ENCODE results near the gene SINHCAF.
"Not testable (repeated sequence)": the region's sequence is repeated elsewhere in the genome, so short reads cannot be mapped to it uniquely, and the experiment has no call there.

SINHCAF gene

GRCh38 chr12:31309279-31309678 is 16.7 kb downstream of the SINHCAF start:
- no peak for DNase-seq (ENCODE audit: low read depth in 3 of 3, low spot score in 1 of 3)

DNA sequence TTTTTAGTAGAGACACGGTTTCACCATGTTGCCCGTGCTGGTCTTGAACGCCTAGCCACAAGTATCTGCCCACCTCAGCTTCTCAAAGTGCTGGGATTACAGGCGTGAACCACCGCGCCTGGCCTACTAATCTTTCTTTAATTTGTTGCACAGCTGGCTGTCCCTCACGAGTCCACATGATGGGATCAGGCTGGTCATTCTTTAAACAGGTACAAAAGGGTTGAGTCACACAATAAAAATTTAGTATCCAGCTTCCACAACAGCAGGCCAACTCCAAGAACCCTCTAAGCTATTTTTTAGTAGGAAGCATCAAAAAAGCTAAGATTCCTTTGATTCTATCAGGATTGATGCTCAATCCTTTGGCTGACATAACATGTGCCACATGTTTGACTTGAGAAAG is 17.8 kb downstream of the SINHCAF start:
- DNase-seq (ENCODE audit: low read depth in 3 of 3, low spot score in 1 of 3): no peak

GRCh38 chr12:31306866-31307265 is 19.1 kb downstream of the SINHCAF start:
- no peak for DNase-seq (ENCODE audit: low read depth in 3 of 3, low spot score in 1 of 3)

DNA sequence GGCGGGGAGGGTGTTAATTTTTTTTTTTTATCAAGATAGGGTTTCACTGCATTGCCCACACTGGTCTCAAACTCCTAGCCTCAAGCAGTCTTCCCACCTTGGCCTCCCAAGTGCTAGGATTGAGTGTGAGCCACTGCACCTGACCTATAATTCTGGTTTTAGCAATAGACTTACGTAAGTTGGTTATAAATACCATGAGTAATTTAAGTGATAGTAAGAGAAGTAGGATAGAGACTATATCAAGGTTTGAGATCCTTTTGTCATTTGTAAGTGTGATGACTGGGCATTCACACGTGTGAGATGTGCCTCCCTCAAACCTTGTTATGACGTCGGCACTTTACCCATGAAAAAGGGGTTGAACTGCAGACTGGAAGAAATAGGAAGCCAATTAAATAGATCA is 22.5 kb downstream of the SINHCAF start:
- DNase-seq (ENCODE audit: low read depth in 3 of 3, low spot score in 1 of 3): no peak

- DNase-seq (ENCODE audit: low read depth in 3 of 3, low spot score in 1 of 3): no peak
Measured at GRCh38 chr12:31301311-31301710, 24.6 kb downstream of the SINHCAF start.

DNA sequence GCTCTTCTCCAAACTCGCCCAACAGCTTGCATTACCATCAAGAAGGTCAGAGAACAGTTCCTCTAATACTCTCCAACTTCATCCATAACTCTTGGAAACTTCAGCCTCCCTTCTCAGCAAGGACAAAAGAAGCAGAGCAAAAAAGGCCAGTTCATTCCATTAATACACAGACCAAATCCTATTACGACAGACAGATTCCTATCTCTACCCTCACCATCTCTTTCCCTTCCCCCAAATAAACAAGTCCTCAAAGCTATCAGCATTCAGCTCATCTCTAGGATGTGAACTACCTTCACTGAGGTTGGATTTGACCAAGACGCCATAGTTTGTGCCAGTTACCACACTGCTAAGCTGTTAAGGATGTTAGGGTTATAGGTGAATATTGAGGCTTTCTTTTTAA is 25.2 kb downstream of the SINHCAF start:
- DNase-seq (ENCODE audit: low read depth in 3 of 3, low spot score in 1 of 3): no peak

- no peak for DNase-seq (ENCODE audit: low read depth in 3 of 3, low spot score in 1 of 3)
Measured at GRCh38 chr12:31300341-31300740, 25.6 kb downstream of the SINHCAF start.

GRCh38 chr12:31298922-31299321 is 27.0 kb downstream of the SINHCAF start:
- DNase-seq (ENCODE audit: low read depth in 3 of 3, low spot score in 1 of 3): no peak

DNA sequence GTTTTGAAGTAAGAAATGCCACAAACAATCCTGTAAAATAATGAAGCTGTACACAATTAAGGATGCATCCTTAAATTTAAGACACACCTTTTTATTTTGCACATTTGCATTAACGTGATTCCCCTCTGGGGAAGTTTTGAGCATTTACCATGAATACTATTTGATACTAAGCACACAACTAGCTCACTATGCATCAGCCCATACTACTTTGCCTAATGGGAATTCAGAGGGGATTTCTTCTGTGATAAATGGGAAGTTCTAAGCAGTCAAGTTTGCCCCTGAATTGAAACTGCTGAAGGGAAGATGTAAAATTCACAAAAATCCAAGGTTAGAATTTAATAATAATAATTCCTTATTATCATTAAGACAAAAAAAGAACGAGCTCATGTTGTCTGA is 27.4 kb downstream of the SINHCAF start:
- DNase-seq (ENCODE audit: low read depth in 3 of 3, low spot score in 1 of 3): no peak

GRCh38 chr12:31297572-31298514 is 28.1 kb downstream of the SINHCAF start:
- no peak for DNase-seq (ENCODE audit: low read depth in 3 of 3, low spot score in 1 of 3)

DNA sequence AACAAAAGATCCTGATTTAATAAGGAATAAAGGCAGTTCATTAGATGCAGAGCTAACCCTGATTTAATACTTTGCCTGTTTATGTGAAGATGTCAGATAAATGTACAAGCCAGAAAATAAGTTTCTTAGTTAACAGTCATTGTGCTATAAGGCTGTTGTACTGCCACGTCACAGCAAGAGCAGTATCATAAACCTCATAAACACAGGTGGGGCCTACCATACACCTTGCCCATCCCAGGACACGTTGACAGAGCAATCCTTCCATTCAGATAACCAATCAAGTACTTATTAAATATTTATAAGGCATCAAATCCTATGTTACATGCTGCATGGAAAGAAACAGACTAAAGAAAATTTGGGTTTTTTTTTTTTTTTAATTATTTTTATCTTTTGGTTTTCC is 36.5 kb downstream of the SINHCAF start:
- DNase-seq (ENCODE audit: low read depth in 3 of 3, low spot score in 1 of 3): no peak

DNA sequence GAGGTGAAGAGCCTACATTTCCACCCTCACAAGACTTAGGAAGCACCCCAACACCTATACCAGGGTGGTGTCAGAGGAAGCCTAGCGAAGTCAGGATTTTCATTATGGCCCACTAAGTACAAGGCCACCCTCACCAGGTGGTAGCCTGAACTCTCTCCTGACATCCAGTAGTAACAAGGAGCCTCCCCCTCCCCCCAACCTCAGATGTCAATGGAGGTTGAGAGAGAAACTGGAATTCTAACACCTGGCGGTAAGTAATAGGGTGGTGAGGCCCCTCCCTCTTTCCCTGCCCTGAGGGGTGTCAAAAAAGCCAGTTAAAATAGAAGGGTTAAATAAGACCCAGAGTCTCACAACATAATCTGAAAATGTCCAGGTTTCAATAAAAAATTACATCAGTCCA is 37.6 kb downstream of the SINHCAF start:
- DNase-seq (ENCODE audit: low read depth in 3 of 3, low spot score in 1 of 3): no peak

DNA sequence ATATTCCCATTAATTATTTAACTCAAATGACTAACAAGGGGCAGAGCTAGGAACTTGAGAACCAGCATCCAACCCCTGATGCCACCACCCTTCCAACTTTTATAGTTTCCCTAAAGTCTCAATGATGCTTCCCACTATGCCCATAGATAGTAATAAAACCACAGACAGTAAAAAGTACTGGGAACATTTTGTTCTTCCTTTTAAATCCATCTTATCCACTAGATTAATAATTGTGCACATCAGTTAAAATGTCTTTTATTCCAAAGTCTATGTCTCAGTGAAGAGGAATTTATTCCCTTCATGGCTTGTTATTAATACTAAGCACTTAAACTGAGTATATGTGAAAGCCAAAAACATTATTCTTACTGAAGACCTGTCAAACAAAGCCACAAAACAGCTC is 45.8 kb downstream of the SINHCAF start:
- DNase-seq (ENCODE audit: low read depth in 3 of 3, low spot score in 1 of 3): no peak

DNA sequence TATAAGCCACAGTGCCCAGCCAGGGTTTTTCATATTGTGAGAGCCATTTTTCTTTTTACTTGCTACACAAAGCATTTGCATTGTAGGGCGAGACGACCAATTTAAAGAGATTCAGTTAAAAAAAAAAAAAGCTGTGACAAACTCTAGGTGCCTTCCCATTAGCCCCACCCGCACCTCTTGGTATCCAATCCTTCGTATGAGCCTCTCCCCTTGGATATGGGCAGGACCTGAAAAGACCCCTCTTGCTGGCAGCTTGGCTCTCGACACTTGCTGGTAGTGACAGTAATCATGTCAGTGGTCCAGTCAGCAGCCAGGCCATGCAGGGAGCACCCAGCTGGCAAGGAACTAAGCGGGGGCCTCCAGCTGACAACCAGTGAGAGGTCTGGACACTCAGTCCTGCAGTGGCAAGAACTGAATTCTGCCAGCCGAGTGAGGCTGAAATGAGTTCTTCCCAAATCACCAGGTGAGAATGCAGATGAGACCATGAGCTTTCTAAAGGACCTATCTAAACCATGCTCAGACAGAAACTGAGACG is 46.5 kb downstream of the SINHCAF start:
- DNase-seq (ENCODE audit: low read depth in 3 of 3, low spot score in 1 of 3): no peak

- DNase-seq (ENCODE audit: low read depth in 3 of 3, low spot score in 1 of 3): no peak
Measured at GRCh38 chr12:31278832-31279231, 47.1 kb downstream of the SINHCAF start.

DNA sequence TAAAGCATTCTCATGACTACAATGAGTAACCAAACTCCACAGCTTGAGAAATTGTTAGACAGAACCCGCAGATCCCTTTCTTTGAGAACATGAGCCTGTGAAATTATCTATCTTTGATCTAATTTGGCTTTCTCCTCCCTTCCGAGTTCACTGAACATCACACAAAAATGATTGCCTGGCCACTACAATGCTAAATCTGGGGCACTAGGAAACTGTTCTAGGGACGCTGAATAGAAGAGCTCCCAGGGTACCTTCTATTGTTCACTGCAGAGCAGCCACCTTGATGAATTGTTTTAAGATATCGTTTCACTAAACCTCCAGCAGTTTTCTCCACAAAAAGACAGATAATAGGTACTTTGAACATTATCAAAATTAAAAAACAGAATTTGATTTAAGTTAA is 47.5 kb downstream of the SINHCAF start:
- DNase-seq (ENCODE audit: low read depth in 3 of 3, low spot score in 1 of 3): no peak

DNA sequence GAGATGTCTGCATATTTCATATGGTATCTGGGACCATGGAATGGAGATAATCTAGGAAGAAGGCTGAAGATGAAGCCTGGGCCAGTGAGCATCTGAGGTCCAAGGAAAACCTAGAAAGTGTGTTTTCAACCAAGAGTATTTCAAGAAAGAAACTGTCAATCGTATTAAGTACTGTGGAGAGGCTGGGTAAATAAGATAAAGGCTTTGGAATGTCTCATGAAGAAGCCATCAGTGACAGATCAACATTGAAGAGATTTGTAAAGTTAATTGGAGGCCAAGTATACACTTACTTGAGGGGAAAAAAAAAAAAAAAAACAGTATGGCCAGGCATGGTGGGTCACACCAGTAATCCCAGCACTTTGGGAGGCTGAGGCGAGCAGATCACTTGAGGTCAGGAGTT is 48.9 kb downstream of the SINHCAF start:
- DNase-seq (ENCODE audit: low read depth in 3 of 3, low spot score in 1 of 3): no peak

- DNase-seq (ENCODE audit: low read depth in 3 of 3, low spot score in 1 of 3): no peak
Measured at GRCh38 chr12:31275491-31275890, 50.5 kb downstream of the SINHCAF start.

GRCh38 chr12:31274520-31275300 is 51.2 kb downstream of the SINHCAF start:
- no peak for DNase-seq (ENCODE audit: low read depth in 3 of 3, low spot score in 1 of 3)

DNA sequence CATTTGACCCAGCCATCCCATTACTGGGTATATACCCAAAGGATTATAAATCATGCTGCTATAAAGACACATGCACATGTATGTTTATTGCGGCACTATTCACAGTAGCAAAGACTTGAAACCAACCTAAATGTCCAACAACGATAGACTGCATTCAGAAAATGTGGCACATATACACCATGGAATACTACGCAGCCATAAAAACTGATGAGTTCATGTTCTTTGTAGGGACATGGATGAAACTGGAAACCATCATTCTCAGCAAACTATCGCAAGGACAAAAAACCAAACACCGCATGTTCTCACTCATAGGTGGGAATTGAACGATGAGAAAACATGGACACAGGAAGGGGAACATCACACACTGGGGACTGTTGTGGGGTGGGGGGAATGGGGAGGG is 52.2 kb downstream of the SINHCAF start:
- DNase-seq (ENCODE audit: low read depth in 3 of 3, low spot score in 1 of 3): not testable (repeated sequence)

DNA sequence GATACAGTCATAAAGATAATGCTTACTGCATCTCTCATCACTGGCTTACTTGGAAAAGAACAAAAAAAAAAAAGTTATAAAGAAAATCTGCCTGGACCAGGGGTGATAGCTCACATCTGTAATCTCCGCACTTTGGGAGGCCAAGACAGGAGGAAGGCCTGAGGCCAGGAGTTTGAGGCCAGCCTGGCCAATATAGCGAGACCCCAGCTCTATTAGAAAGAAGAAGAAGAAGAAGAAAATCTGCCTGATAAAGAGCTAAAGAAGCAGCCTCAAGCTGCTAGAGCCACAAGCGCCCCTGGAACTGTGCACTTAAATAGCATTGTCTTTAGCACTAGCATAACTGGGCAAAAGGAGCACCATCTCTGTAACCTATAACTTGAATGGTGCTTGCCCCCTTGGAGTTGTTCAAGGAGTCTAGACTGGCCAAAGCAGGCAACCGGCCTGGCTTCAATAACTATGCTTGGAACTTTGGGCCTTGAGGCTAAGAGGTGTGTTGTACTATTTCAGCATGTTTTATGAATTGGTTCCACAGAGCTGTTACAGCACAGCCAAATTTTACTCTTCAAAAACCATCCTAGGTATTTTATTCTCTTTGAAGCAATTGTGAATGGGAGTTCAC is 53.2 kb downstream of the SINHCAF start:
- DNase-seq (ENCODE audit: low read depth in 3 of 3, low spot score in 1 of 3): no peak

DNA sequence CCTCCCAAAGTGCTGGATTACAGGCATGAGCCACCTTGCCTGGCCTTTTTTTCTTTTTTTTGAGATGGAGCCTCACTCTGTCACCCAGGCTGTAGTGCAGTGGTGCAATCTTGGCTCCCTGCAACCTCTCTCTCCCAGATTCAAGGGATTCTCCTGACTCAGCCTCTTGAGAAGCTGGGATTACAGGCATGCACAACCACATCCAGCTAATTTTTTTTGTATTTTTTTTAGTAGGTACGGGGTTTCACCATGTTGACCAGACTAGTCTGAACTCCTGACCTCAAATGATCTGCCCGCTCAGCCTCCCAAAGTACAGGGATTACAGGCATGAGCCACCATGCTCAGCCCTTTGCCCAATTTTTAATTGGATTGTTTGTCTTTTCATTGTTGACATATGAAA is 58.0 kb downstream of the SINHCAF start:
- DNase-seq (ENCODE audit: low read depth in 3 of 3, low spot score in 1 of 3): no peak
